HEK293T (cell line): Measurements from ENCODE around the gene NME1.
"Not testable (repeated sequence)": the region's sequence is repeated elsewhere in the genome, so short reads cannot be mapped to it uniquely, and the experiment has no call there.

Experiments used
- CTCF ChIA-PET: fragments of 350-600 bp; formaldehyde crosslinking; extraction: SDS; loops from one replicate; lab custom pipeline; 2021; ENCODE audit warnings: antibody characterized with exemption, inconsistent platforms; lab: Yijun Ruan, JAX
- POLR2A ChIA-PET: fragments of 350-600 bp; formaldehyde crosslinking; extraction: SDS; loops from one replicate; lab custom pipeline; 2020; ENCODE audit warnings: antibody characterized with exemption, inconsistent platforms; lab: Yijun Ruan, JAX
- DNase-seq: peaks from one replicate; pipeline ENCODE4 v3.0.0; 2012; ENCODE audit warnings: mixed read lengths; ENCODE audit errors: extremely low spot score
- ARNT ChIP-seq: fragments of 450-650 bp; IDR thresholded peaks from 2 replicates; pipeline ENCODE4 v1.6.1; 2017; ENCODE audit warnings: mild to moderate bottlenecking
- BHLHE40 ChIP-seq: fragments of 450-650 bp; IDR thresholded peaks from 2 replicates; pipeline ENCODE4 v1.6.1; 2016; ENCODE audit warnings: mild to moderate bottlenecking, moderate library complexity, borderline replicate concordance
- CTBP1 ChIP-seq: fragments of 450-650 bp; IDR thresholded peaks from 2 replicates; pipeline ENCODE4 v1.6.1; 2016; ENCODE audit warnings: borderline replicate concordance
- ELF4 ChIP-seq: fragments of 450-650 bp; IDR thresholded peaks from 2 replicates; pipeline ENCODE4 v1.6.1; 2017; ENCODE audit warnings: antibody characterized with exemption
- FOXA1 ChIP-seq: fragments of 450-650 bp; IDR thresholded peaks from 2 replicates; pipeline ENCODE4 v1.6.1; 2016; ENCODE audit warnings: mild to moderate bottlenecking
- FOXK2 ChIP-seq: fragments of 450-650 bp; IDR thresholded peaks from 2 replicates; pipeline ENCODE4 v1.6.1; 2016; ENCODE audit warnings: mild to moderate bottlenecking
- FOXM1 ChIP-seq: fragments of 450-650 bp; IDR thresholded peaks from 2 replicates; pipeline ENCODE4 v1.6.1; 2017; ENCODE audit warnings: mild to moderate bottlenecking, borderline replicate concordance
- HDGF ChIP-seq: fragments of 450-650 bp; IDR thresholded peaks from 2 replicates; pipeline ENCODE4 v1.6.1; 2017; ENCODE audit warnings: antibody characterized with exemption, borderline replicate concordance
- L3MBTL2 ChIP-seq: fragments of 450-650 bp; conservative IDR thresholded peaks from 2 replicates; pipeline ENCODE4 v1.6.1; 2016; ENCODE audit warnings: mild to moderate bottlenecking
- LEF1 ChIP-seq: fragments of 450-650 bp; IDR thresholded peaks from 2 replicates; pipeline ENCODE4 v1.6.1; 2017; ENCODE audit warnings: mild to moderate bottlenecking, borderline replicate concordance
- NFRKB ChIP-seq: fragments of 450-650 bp; IDR thresholded peaks from 2 replicates; pipeline ENCODE4 v1.6.1; 2016; ENCODE audit warnings: mild to moderate bottlenecking, moderate library complexity
- SP1 ChIP-seq: fragments of 450-650 bp; IDR thresholded peaks from 2 replicates; pipeline ENCODE4 v1.6.1; 2017
- SUZ12 ChIP-seq: fragments of 450-650 bp; IDR thresholded peaks from 2 replicates; pipeline ENCODE4 v1.6.1; 2016; ENCODE audit warnings: mild to moderate bottlenecking
- TARDBP ChIP-seq: fragments of 450-650 bp; IDR thresholded peaks from 2 replicates; pipeline ENCODE4 v1.6.1; 2016
- ZNF384 ChIP-seq: fragments of 450-650 bp; IDR thresholded peaks from 2 replicates; pipeline ENCODE4 v1.6.1; 2016
- TF ChIP-seq, protein P1 (sequence below): fragments of 450-650 bp; IDR thresholded peaks from 2 replicates; pipeline ENCODE4 v1.6.1; 2016

The NME1 gene

GRCh38 chr17:51153210-51154072, at the start of gene NME1:
Gene NME1 (plus strand): TSS chr17:51153559. CDS start chr17:51155655, 2,096 bp downstream.
- peak; percentile 94 for DNase-seq
- ChIA-PET POLR2A (interaction anchor here (0.7 to 4.6 kb wide), 18 partner anchors 9 to 434 kb away, joined by 3 to 60 read pairs (median 4); partner anchors contain the start of genes LUC7L3, NME2, SPAG9 and TOB1), CTCF (interaction anchor here (0.6 to 1.5 kb wide), 15 partner anchors 9 to 407 kb away, joined by 3 to 9 read pairs (median 4); partner anchors contain the start of gene SPAG9)
- TF ChIP-seq CTBP1 (peak; percentile 97), FOXM1 (no peak), ZNF384 (peak; percentile 95), FOXA1 (no peak), NFRKB (peak; percentile 27; the same call in 1 of the 2 replicates), LEF1 (no peak), SUZ12 (no peak), HDGF (no peak), BHLHE40 (no peak), FOXK2 (peak; percentile 81), L3MBTL2 (peak; percentile 92), ARNT (peak; percentile 95), ELF4 (peak; percentile 25; the same call in 1 of the 2 replicates), TARDBP (peak; percentile 38; the same call in 1 of the 2 replicates), SP1 (no peak)
- TF ChIP-seq, protein P1, sequence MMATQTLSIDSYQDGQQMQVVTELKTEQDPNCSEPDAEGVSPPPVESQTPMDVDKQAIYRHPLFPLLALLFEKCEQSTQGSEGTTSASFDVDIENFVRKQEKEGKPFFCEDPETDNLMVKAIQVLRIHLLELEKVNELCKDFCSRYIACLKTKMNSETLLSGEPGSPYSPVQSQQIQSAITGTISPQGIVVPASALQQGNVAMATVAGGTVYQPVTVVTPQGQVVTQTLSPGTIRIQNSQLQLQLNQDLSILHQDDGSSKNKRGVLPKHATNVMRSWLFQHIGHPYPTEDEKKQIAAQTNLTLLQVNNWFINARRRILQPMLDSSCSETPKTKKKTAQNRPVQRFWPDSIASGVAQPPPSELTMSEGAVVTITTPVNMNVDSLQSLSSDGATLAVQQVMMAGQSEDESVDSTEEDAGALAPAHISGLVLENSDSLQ, result peak; percentile 55

DNA sequence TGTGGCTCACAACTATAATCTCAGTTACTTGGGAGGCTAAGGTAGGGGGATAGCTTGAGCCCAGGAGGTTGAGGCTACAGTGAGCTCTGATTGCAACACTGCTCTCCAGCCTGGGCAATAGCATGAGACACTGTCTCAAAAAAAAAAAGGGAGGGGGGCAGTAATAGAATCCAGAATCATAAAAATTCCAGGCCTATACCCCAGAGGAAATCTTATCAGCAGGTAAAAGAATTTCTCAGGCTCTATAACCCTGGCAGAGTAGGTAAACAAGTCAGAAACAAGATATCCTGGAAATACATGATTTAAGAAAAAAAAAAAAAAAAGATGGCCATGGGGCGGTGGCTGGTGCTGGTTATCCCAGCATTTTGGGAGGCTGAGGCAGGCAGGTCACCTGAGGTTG, 45.6 kb upstream of the NME1 start:
- CTCF ChIA-PET, result interaction anchor here (0.6 kb wide), 1 partner anchor 9 kb away, joined by 3 read pairs; no protein-coding TSS in a partner anchor
- DNase-seq, result no peak
- POLR2A ChIA-PET, result interaction anchor here (0.6 to 0.8 kb wide), 2 partner anchors 11 to 13 kb away, joined by 3 to 5 read pairs; partner anchors contain the start of gene SPAG9
- TF ChIP-seq ZNF384, result peak; percentile 69; the same call in 1 of the 2 replicates
- TF ChIP-seq ARNT, result no peak

- CTCF ChIA-PET, DNase-seq, POLR2A ChIA-PET: not testable (repeated sequence)
- TF ChIP-seq ZNF384, result peak; percentile 47
These were observed 40.8 kb upstream of the NME1 start for GRCh38 chr17:51112303-51113222.

DNA sequence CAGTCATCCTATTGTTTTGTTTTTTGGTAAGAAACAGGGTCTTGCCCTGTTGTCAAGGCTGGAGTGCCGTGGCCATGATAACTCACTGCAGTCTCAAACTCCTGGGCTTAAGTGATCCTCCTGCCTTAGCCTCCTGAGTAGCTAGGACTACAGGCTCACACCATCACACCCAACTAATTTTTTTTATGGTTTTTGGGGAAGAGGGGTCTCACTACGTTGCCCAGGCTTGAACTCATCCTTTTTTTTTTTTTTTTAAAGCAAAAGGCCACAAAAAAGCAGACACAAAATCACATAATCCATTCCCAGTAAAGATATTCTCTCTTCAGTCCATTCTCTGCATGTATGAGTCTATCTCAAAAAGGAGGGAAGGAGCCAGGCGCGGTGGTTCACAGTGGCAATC, 38.2 kb upstream of the NME1 start:
- ChIA-PET CTCF (no interaction called here), POLR2A (interaction anchor here (1.4 to 1.7 kb wide), 2 partner anchors 38 to 51 kb away, joined by 3 to 5 read pairs; partner anchors contain the start of genes NME1 and NME2)
- DNase-seq, result no peak

DNA sequence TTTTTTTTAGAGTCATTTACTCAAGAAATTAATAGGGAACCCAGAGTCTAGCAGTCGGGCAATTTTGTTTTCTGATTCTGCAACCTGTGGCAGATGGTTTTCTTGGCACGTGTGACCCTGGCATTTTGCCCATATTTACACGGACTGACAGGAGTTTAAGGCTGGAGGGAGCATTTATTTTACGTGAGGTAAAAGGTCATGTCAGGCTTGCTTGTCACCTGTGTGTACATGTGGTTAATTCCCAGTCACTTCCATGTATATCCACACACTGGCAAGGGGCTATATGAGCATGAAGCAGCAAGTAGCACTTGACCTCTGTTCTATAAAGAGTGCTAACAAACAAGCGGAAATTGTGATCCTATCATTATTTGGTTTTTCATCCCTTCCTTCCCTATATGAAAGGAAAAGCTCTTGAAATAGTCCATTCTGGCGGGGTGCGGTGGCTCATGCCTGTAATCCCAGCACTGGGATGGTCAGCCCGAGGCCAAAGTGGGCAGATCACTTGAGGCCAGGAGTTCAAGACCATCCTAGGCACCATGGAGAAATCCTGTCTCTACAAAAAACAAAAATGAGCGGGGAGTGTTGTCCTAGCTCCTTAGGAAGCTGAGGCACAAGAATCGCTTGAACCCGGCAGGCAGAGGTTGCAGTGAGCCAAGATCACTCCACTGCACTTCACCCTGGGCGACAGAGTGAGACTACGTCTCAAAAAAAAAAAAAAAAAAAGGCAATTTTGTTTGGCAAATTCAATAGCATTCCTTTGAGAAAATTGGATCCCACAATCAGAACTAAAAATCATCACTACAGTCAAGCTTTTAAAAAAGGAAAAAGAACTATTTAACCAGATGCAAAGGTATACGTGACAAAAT, 34.8 kb upstream of the NME1 start:
- no peak for DNase-seq
- CTCF ChIA-PET, result interaction anchor here (0.9 kb wide), 1 partner anchor 35 kb away, joined by 5 read pairs; the partner anchor contains the start of gene NME1
- POLR2A ChIA-PET, result interaction anchor here (0.6 kb wide), 1 partner anchor 36 kb away, joined by 3 read pairs; no protein-coding TSS in a partner anchor

More for the DNA sequence above, 38.2 kb upstream of the NME1 start:
- TF ChIP-seq FOXM1, result no peak
- TF ChIP-seq HDGF, result no peak
- no peak for TF ChIP-seq FOXA1
- no peak for TF ChIP-seq CTBP1
- TF ChIP-seq, protein P1, result no peak
- no peak for TF ChIP-seq L3MBTL2
- no peak for TF ChIP-seq BHLHE40
- no peak for TF ChIP-seq FOXK2
- no peak for TF ChIP-seq SP1
- TF ChIP-seq ARNT, result no peak
- no peak for TF ChIP-seq LEF1
- TF ChIP-seq ELF4, result no peak
- no peak for TF ChIP-seq TARDBP
- no peak for TF ChIP-seq NFRKB
- TF ChIP-seq SUZ12, result no peak
- no peak for TF ChIP-seq ZNF384

More for the DNA sequence above, 34.8 kb upstream of the NME1 start:
- TF ChIP-seq SP1 (no peak), ZNF384 (0 out of 2 replicates have a peak, but pooled peaks have one; percentile 40)
